ENCODE data around the gene C4orf33. TPM values are rescaled to one million over a fixed set of nuclear protein-coding genes. Genes with fewer than 3 reads are reported as not detected.
A peak's percentile ranks its signal among the peaks of the same experiment; 100 is the strongest.

Gene C4orf33, protein sequence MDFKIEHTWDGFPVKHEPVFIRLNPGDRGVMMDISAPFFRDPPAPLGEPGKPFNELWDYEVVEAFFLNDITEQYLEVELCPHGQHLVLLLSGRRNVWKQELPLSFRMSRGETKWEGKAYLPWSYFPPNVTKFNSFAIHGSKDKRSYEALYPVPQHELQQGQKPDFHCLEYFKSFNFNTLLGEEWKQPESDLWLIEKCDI
- 10 to 100 TPM; 14.2 to 26.8 TPM for total RNA-seq
- 10 to 100 TPM in 1 of 2 donors, 1 to 10 TPM in 1; 8.4 to 10.6 TPM for polyA plus RNA-seq
- long read RNA-seq, donor 1, full-length matches to known transcripts = 5 of 5 reads
- long read RNA-seq, donor 1, partial matches to known transcripts = 0 of 5 reads
- long read RNA-seq, donor 1, other reads (novel, unspliced or antisense) = 0 of 5 reads
- long read RNA-seq, donor 2, full-length matches to known transcripts = 3 of 3 reads
- long read RNA-seq, donor 2, partial matches to known transcripts = 0 of 3 reads
- long read RNA-seq, donor 2, other reads (novel, unspliced or antisense) = 0 of 3 reads
- long read RNA-seq, donor 3, partial matches to known transcripts = 0 of 1 reads
- long read RNA-seq, donor 3, other reads (novel, unspliced or antisense) = 0 of 1 reads
- long read RNA-seq, donor 4, partial matches to known transcripts = 0 of 1 reads
- long read RNA-seq, donor 4, other reads (novel, unspliced or antisense) = 0 of 1 reads
- long read RNA-seq, donor 5, full-length matches to known transcripts = 9 of 9 reads
- long read RNA-seq, donor 5, partial matches to known transcripts = 0 of 9 reads
- long read RNA-seq, donor 5, other reads (novel, unspliced or antisense) = 0 of 9 reads

DNA sequence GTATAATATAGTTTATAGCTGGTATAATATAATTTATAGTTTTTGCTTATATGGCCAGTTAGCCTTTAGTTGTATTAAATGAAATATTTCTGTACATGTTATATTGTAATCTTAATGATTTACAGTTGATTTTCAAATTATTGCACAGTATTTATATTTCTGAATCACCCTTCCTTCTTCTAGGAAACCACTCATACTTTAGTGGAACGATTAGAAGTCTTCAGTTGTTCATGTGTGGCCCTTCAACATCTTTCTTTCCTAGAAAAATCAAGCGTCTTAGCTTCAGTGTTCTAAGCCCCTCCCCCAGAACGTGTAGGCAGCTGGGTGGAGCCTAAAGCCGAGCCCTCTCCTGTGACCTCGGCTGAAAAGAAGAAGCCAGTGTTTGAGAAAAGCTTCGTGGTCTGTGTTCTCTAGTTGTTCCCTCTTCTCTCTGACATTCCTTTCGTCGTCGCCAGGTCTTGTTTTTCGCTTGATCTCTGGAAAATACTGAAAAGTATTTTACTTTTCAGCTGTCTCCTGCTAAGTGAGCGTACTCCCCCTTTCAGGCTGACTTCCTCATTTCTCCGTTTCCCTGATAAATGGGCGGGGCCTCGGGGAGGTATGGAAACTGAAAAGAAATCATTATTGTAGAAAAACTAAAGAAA lies at the start of gene C4orf33:
Gene C4orf33, plus strand, starts transcription at position 342 of the 644 bp plus-strand sequence. CDS start 6,459 bp downstream, outside the sequence.
- no peaks in the 10 kb centered on the region for H3K9me3 ChIP-seq (ENCODE audit: control insufficient read depth in 4 of 4, insufficient read depth in 3 of 4, low read length in 3 of 4)
- no peaks in the 10 kb centered on the region for H3K36me3 ChIP-seq (ENCODE audit: control insufficient read depth in 4 of 4, insufficient read depth in 4 of 4, low read length in 4 of 4)
- peaks cover 0 to 24% (median 5%) of the 10 kb centered on the region in 5 donors for H3K4me1 ChIP-seq (ENCODE audit: control insufficient read depth in 5 of 5, insufficient read depth in 5 of 5, low read length in 5 of 5)
- ATAC-seq (ENCODE audit: insufficient read depth, low FRiP score) (no peak), DNase-seq (peak; percentile 74 to 88 (median 87))
- WGBS, 2 donors = 2% methylated on average over 14 of the region's 14 CpGs
- H3K9ac ChIP-seq (ENCODE audit: insufficient read depth in 1 of 2, low read length in 2 of 2) = peak within 1 kb of the TSS; percentile 17 to 90
- no peaks in the 10 kb centered on the region for H3K27me3 ChIP-seq (ENCODE audit: control insufficient read depth in 3 of 3, insufficient read depth in 3 of 3, low read length in 2 of 3)
- H3K27ac ChIP-seq (ENCODE audit: low read depth in 1 of 2, low read length in 1 of 2) = peak within 1 kb of the TSS; percentile 88 to 97
- H3K4me3 ChIP-seq = peak within 1 kb of the TSS; percentile 59
- TF ChIP-seq, protein P1, sequence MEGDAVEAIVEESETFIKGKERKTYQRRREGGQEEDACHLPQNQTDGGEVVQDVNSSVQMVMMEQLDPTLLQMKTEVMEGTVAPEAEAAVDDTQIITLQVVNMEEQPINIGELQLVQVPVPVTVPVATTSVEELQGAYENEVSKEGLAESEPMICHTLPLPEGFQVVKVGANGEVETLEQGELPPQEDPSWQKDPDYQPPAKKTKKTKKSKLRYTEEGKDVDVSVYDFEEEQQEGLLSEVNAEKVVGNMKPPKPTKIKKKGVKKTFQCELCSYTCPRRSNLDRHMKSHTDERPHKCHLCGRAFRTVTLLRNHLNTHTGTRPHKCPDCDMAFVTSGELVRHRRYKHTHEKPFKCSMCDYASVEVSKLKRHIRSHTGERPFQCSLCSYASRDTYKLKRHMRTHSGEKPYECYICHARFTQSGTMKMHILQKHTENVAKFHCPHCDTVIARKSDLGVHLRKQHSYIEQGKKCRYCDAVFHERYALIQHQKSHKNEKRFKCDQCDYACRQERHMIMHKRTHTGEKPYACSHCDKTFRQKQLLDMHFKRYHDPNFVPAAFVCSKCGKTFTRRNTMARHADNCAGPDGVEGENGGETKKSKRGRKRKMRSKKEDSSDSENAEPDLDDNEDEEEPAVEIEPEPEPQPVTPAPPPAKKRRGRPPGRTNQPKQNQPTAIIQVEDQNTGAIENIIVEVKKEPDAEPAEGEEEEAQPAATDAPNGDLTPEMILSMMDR (IDR thresholded peaks at IDR 0.05; ENCODE audit: control extremely low read depth, extremely low read depth) = no peak

DNA sequence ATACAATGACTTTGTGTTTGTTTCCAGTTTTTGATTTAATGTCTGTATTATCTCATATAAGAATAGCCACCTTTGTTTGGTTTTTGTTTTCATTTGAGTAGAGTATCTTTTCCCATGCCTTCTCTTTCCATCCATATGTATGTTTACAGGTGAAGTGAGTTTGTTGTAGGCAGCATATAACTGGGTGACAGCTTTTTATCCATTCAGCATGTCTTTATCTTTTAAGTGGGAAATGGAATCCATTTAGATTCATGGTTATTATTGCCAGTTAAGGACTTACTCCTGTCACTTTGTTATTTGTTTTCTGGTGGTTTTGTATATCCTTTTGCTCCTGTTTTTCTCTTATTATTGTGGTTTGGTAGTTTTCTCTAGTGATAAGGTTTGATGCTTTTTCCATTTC lies 36.9 kb upstream of the C4orf33 start:
- Histone ChIP-seq H3K36me3 (ENCODE audit: control insufficient read depth in 4 of 4, insufficient read depth in 4 of 4, low read length in 4 of 4) (peaks cover 5 to 20% (median 10%) of the 10 kb centered on the region in 4 donors), H3K9ac (ENCODE audit: insufficient read depth in 1 of 2, low read length in 2 of 2) (no peak overlapping the region), H3K27ac (ENCODE audit: low read depth in 1 of 2, low read length in 1 of 2) (no peak overlapping the region), H3K9me3 (ENCODE audit: control insufficient read depth in 4 of 4, insufficient read depth in 3 of 4, low read length in 3 of 4) (peaks cover 12 to 55% (median 23%) of the 10 kb centered on the region in 4 donors), H3K4me1 (ENCODE audit: control insufficient read depth in 5 of 5, insufficient read depth in 5 of 5, low read length in 5 of 5) (no peaks in the 10 kb centered on the region), H3K27me3 (ENCODE audit: control insufficient read depth in 3 of 3, insufficient read depth in 3 of 3, low read length in 2 of 3) (no peaks in the 10 kb centered on the region), H3K4me3 (no peak overlapping the region)
- ATAC-seq (ENCODE audit: insufficient read depth, low FRiP score) (no peak), DNase-seq (no peak)
- TF ChIP-seq, protein P1 (IDR thresholded peaks at IDR 0.05; ENCODE audit: control extremely low read depth, extremely low read depth) = no peak

DNA sequence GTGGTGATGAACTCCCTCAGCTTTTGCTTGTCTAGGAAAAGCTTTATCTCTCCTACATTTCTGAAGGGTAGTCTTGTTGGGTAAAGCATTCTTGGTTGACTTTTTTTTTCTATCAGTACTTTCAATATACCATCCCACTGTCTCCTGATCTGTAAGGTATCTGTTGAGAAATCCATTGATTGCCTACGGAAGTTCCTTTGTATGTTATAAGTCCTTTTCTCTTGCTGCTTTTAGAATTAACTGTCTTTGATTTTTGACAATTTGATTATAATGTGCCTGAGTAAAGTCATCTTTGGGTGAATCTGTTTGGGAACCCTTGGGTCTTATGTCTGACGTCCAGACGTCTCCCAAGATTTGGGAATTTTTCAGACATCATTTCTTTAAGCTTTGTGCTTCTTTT lies 33.4 kb upstream of the C4orf33 start:
- ATAC-seq (ENCODE audit: insufficient read depth, low FRiP score) (no peak), DNase-seq (no peak)
- TF ChIP-seq, protein P1 (IDR thresholded peaks at IDR 0.05; ENCODE audit: control extremely low read depth, extremely low read depth) = no peak
- Histone ChIP-seq H3K27ac (ENCODE audit: low read depth in 1 of 2, low read length in 1 of 2) (no peak overlapping the region), H3K4me3 (no peak overlapping the region), H3K9me3 (ENCODE audit: control insufficient read depth in 4 of 4, insufficient read depth in 3 of 4, low read length in 3 of 4) (peaks cover 9 to 31% (median 15%) of the 10 kb centered on the region in 4 donors), H3K4me1 (ENCODE audit: control insufficient read depth in 5 of 5, insufficient read depth in 5 of 5, low read length in 5 of 5) (no peaks in the 10 kb centered on the region), H3K9ac (ENCODE audit: insufficient read depth in 1 of 2, low read length in 2 of 2) (no peak overlapping the region), H3K36me3 (ENCODE audit: control insufficient read depth in 4 of 4, insufficient read depth in 4 of 4, low read length in 4 of 4) (peaks cover 5 to 20% (median 10%) of the 10 kb centered on the region in 4 donors), H3K27me3 (ENCODE audit: control insufficient read depth in 3 of 3, insufficient read depth in 3 of 3, low read length in 2 of 3) (no peaks in the 10 kb centered on the region)
- 97 to 100% methylated on average over 3 of the region's 3 CpGs for WGBS, 2 donors
